Prostate gland (tissue), 2 donors: ENCODE measurements around the gene SVOP. TPM values are rescaled to one million over a fixed set of nuclear protein-coding genes. Genes with fewer than 3 reads are reported as not detected.
A peak's percentile ranks its signal among the peaks of the same experiment; 100 is the strongest.

Source experiments
- DNase-seq: peaks from one replicate; pipeline ENCODE4 v3.0.0-alpha.2; 2019; ENCODE audit warnings: low spot score
- H3K27ac ChIP-seq, 2 donors: fragments of 200-600 bp; sonication (generic); 2 replicates each; pipeline ENCODE4 v1.5.1; 2017 to 2019
- H3K27me3 ChIP-seq: fragments of 200-600 bp; sonication (generic); replicated peaks from 2 replicates; pipeline ENCODE4 v1.5.1; 2019; ENCODE audit not compliant: insufficient read depth
- H3K36me3 ChIP-seq, 2 donors: fragments of 200-600 bp; sonication (generic); 1 replicate in 1 of 2; 2 replicates in 1 of 2; pipeline versions ENCODE4 v1.5.1 to v1.8.1; 2017 to 2019
- H3K4me1 ChIP-seq: fragments of 200-600 bp; sonication (generic); replicated peaks from 2 replicates; pipeline ENCODE4 v1.5.1; 2019
- H3K4me3 ChIP-seq, 2 donors: fragments of 200-600 bp; sonication (generic); 2 replicates each; pipeline ENCODE4 v1.5.1; 2017 to 2019
- H3K9me3 ChIP-seq: fragments of 200-600 bp; sonication (generic); 2 replicates; pipeline ENCODE4 v1.5.1; 2017
- POLR2A ChIP-seq: fragments of 450-650 bp; IDR thresholded peaks from one replicate; pipeline ENCODE4 v1.6.1; 2016; ENCODE audit warnings: antibody characterized with exemption, mild to moderate bottlenecking
- POLR2AphosphoS5 ChIP-seq: sonication (generic); formaldehyde crosslinking; IDR thresholded peaks from one replicate; pipeline ENCODE4 v1.6.1; 2017; ENCODE audit warnings: antibody characterized with exemption
- WGBS: methylation state at CpG from one replicate; pipeline ENCODE4 v1.1.5; 2018; 5-methylcytosine and 5-hydroxymethylcytosine counted together
- intact Hi-C: fragments of 100-400 bp; cut with DNase I; formaldehyde crosslinking; loops from one replicate; pipeline ENCODE4 v1.14.2; 2022
- total RNA-seq, 2 donors: library from RNA; depleted of rRNA; stranded (reverse); fragments of >200 nt; gene quantifications; one replicate each; pipeline ENCODE4 v1.1.0, GENCODE V29; 2016
- TF ChIP-seq, protein P1 (sequence below), 4 experiments: fragments of 200-600 bp in 2 of 4; fragments of 450-650 bp in 2 of 4; sonication (generic) in 2 of 4; IDR thresholded peaks; 1 replicate in 3 of 4; 2 replicates in 1 of 4; pipeline ENCODE4 v1.5.1; 2016 to 2019; ENCODE audit warnings: antibody characterized with exemption in 4 of 4, mild to moderate bottlenecking in 2 of 4, moderate library complexity in 2 of 4

Gene SVOP
- total RNA-seq, 2 donors from 2014 or later: 0.06 TPM; not detected in 1

DNA sequence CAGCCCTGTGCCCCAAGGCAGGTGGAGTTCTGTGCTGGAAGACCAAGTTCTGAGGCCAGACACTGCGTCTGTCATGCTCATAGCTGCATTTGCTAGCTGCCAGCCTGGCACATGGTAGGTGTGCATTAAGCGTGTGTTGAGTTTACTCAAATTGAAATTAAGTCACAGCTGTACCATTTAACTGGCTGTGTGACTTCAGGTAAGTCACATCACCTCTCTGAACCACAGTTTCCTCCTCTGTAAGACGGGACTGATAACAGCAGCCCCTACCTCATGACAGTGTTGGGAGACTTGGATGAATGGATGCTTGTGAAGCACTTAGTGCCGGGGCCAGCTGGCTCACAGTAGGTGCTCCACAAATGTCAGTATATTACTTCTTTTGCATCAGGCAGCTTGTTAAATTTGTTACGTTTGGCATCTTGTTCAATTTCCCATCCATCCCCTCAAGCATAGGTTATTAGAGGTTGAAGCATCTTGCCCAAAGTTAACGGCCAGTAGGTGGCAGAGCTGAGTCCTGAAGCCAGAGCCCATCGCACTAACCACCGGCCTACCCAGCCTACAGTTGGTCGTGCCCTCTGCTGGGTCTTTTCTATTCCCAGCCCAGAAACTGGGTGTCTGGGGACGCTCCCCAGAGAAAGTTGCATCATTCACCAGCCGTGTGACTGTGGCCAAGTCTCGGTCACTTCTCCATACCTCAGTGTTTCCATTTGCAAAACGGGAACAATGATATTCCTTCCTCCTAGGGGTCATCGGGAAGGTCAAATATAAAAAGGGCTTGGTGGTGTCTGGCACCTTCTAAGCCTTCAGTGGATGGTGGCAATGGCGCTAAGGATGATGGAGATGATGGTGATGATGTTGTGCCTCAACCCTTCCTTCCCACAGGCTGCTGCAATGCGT is 136.5 kb downstream of the SVOP start:
- Histone ChIP-seq H3K36me3 (no peaks in the 10 kb centered on the region), H3K27me3 (no peaks in the 10 kb centered on the region), H3K27ac (no peak overlapping the region), H3K9me3 (no peaks in the 10 kb centered on the region), H3K4me1 (no peaks in the 10 kb centered on the region), H3K4me3 (no peak overlapping the region)
- peak; percentile 5 for DNase-seq
- intact Hi-C loops: no loop called here
- WGBS: 53% methylated on average over 16 of the region's 16 CpGs
- TF ChIP-seq POLR2AphosphoS5 (no peak), POLR2A (no peak)
- TF ChIP-seq, protein P1, sequence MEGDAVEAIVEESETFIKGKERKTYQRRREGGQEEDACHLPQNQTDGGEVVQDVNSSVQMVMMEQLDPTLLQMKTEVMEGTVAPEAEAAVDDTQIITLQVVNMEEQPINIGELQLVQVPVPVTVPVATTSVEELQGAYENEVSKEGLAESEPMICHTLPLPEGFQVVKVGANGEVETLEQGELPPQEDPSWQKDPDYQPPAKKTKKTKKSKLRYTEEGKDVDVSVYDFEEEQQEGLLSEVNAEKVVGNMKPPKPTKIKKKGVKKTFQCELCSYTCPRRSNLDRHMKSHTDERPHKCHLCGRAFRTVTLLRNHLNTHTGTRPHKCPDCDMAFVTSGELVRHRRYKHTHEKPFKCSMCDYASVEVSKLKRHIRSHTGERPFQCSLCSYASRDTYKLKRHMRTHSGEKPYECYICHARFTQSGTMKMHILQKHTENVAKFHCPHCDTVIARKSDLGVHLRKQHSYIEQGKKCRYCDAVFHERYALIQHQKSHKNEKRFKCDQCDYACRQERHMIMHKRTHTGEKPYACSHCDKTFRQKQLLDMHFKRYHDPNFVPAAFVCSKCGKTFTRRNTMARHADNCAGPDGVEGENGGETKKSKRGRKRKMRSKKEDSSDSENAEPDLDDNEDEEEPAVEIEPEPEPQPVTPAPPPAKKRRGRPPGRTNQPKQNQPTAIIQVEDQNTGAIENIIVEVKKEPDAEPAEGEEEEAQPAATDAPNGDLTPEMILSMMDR (IDR thresholded peaks at IDR 0.05): peak in 3 of 4 experiments; percentile 19 to 49 (median 37)

DNA sequence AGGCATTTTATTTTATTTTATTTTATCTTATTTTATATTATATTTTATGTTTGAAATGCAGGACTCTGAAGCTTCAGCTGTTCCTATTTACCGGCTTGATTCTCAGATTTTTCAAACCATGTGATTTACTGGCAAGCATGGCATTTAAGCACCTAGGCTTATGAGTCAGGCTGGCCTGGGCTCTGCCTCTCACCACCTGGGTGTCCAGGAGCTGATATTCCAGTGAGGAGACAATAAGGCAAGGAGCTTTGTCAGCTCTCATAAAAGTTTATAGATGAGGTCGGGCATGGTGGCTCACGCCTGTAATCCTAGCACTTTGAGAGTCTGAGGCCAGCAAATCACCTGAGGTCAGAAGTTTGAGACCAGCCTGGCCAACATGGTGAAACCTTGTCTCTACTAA is 138.9 kb downstream of the SVOP start:
- no peak overlapping the region for H3K27ac ChIP-seq
- no peaks in the 10 kb centered on the region for H3K4me1 ChIP-seq
- no peak for DNase-seq
- 32% methylated on average over 3 of the region's 3 CpGs for whole genome bisulfite sequencing
- intact Hi-C loops: no loop called here
- no peak overlapping the region for H3K4me3 ChIP-seq
- TF ChIP-seq, protein P1 (IDR thresholded peaks at IDR 0.05): no peak
- TF ChIP-seq POLR2A (no peak), POLR2AphosphoS5 (no peak)
- H3K27me3 ChIP-seq: no peaks in the 10 kb centered on the region
- no peaks in the 10 kb centered on the region for H3K36me3 ChIP-seq
- no peaks in the 10 kb centered on the region for H3K9me3 ChIP-seq

DNA sequence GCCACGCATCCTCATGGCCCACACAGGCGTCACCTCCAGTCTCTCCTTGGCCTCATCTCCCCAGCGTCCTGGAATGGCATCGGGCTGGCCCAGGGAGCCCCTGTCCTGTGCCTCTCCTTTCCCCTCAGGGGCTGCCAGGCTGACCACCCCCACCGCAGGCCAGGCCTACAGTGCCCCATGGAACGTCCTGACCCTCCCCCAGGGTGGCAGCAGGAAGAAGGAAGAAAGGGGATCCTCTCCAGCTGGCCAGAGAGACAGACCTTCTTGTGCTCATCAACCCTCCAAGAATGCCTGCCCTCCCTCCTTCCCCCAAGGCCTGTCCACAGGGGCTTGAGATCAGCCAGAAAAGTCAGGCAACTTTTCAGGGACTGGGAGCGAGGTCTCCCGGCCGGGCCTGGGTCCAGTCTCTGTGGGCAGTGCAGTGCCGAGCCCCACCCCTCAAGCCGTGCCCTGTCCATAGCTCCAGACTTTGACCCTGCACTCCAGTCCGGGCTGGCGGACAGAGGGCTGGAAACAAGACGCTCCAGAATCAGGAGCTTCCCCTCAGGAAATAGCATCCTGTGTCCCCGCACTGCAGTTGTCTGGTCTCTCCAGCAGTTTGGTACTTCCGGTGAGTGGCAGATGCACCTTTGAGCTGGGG is 141.1 kb downstream of the SVOP start, which contains the start of gene DAO:
DAO (plus strand) TSS at position 478 of the 640 bp plus-strand sequence. CDS start 4,915 bp downstream, outside the sequence.
- Histone ChIP-seq H3K4me3 (no peak within 1 kb of the TSS), H3K27me3 (no peaks in the 10 kb centered on the region), H3K27ac (no peak within 1 kb of the TSS), H3K4me1 (no peaks in the 10 kb centered on the region), H3K36me3 (no peaks in the 10 kb centered on the region), H3K9me3 (no peaks in the 10 kb centered on the region)
- no peak for DNase-seq
- 53% methylated on average over 16 of the region's 16 CpGs for WGBS
- TF ChIP-seq POLR2A (no peak), POLR2AphosphoS5 (no peak)
- TF ChIP-seq, protein P1 (IDR thresholded peaks at IDR 0.05): no peak
- intact Hi-C loops: no loop called here

DNA sequence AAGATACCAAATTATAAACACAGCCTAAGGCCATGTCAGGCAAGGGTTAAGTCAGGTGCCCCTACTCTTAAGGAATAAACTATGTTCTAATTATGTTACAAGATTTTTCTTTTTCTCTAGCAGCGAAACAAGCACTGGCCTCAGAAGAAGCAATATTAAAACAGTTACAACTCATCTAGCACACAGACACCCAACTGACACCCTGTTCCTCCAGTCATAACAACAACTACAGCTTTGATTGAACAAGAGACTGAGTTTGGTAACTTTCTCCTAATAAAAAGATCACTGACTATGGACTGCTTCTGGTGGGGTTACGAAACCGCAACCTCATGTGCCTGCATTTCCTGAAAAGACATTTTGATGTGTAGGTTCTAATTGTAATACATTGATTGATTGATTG is 144.3 kb downstream of the SVOP start:
- Histone ChIP-seq H3K36me3 (no peaks in the 10 kb centered on the region), H3K4me1 (no peaks in the 10 kb centered on the region), H3K27me3 (no peaks in the 10 kb centered on the region), H3K9me3 (no peaks in the 10 kb centered on the region), H3K4me3 (no peak overlapping the region), H3K27ac (no peak overlapping the region)
- TF ChIP-seq POLR2A (no peak), POLR2AphosphoS5 (no peak)
- TF ChIP-seq, protein P1 (IDR thresholded peaks at IDR 0.05): no peak
- no peak for DNase-seq
- 81% methylated on average over 3 of the region's 3 CpGs for WGBS
- intact Hi-C loops: no loop called here
